H1 (cell line): ENCODE measurements around the gene LIMS1. TPM values are rescaled to one million over a fixed set of nuclear protein-coding genes. Genes with fewer than 3 reads are reported as not detected.
A peak's percentile ranks its signal among the peaks of the same experiment; 100 is the strongest.

ENCODE experiments used
- BCL11A ChIP-seq, 2 experiments: IDR thresholded peaks; one replicate each; pipeline ENCODE4 v1.6.1; 2011; ENCODE audit warnings: low read depth in 2 of 2, low read length in 2 of 2, mild to moderate bottlenecking in 2 of 2
- CBX5 ChIP-seq: fragments of 300-800, 300-1000 bp; sonication (generic); IDR thresholded peaks from 2 replicates; pipeline ENCODE4 v1.7.1; 2016; ENCODE audit warnings: antibody characterized with exemption, low read length, low read depth
- CEBPB ChIP-seq: IDR thresholded peaks from 2 replicates; pipeline ENCODE4 v1.6.1; 2012; ENCODE audit warnings: low read depth, low read length
- CREB1 ChIP-seq: IDR thresholded peaks from 2 replicates; pipeline ENCODE4 v1.6.1; 2012; ENCODE audit warnings: inconsistent platforms
- CTBP2 ChIP-seq: IDR thresholded peaks from 2 replicates; pipeline ENCODE4 v1.7.0; 2011; ENCODE audit warnings: borderline replicate concordance, mild to moderate bottlenecking, moderate library complexity, mixed read lengths, low read length; ENCODE audit not compliant: insufficient read depth, insufficient read length
- EP300 ChIP-seq, 2 experiments: IDR thresholded peaks; 1 replicate in 1 of 2; 2 replicates in 1 of 2; pipeline ENCODE4 v1.6.1; 2011 to 2012; ENCODE audit warnings: low read depth in 2 of 2, low read length in 2 of 2, mild to moderate bottlenecking in 2 of 2, borderline replicate concordance in 1 of 2, inconsistent platforms in 1 of 2, moderate library complexity in 1 of 2
- EZH2 ChIP-seq: fragments of 200-600 bp; sonication (generic); IDR thresholded peaks from 2 replicates; pipeline ENCODE4 v1.7.1; 2012; ENCODE audit warnings: low read depth, mild to moderate bottlenecking, moderate library complexity, low read length, inconsistent platforms; ENCODE audit not compliant: severe bottlenecking
- GTF2F1 ChIP-seq: IDR thresholded peaks from 2 replicates; pipeline ENCODE4 v1.6.1; 2012; ENCODE audit warnings: low read depth, low read length, improper control_type of control experiment, borderline replicate concordance
- HDAC2 ChIP-seq, 2 experiments: fragments of 300-600 bp in 1 of 2; sonication (generic) in 1 of 2; IDR thresholded peaks; 2 replicates each; pipeline ENCODE4 v1.6.1; 2011 to 2012; ENCODE audit warnings: low read depth in 2 of 2, low read length in 2 of 2, mild to moderate bottlenecking in 2 of 2, moderate library complexity in 2 of 2, borderline replicate concordance in 1 of 2, inconsistent platforms in 1 of 2
- HDAC6 ChIP-seq: IDR thresholded peaks from one replicate; pipeline ENCODE4 v1.7.1; 2012; ENCODE audit warnings: low read depth, mild to moderate bottlenecking, inconsistent platforms, low read length, moderate library complexity
- PHF8 ChIP-seq: fragments of 200-600 bp; sonication (generic); conservative IDR thresholded peaks from 2 replicates; pipeline ENCODE4 v1.7.1; 2012; ENCODE audit warnings: low read depth, mild to moderate bottlenecking, inconsistent platforms, low read length, moderate library complexity
- POLR2AphosphoS5 ChIP-seq: IDR thresholded peaks from 2 replicates; pipeline ENCODE4 v1.6.1; 2011; ENCODE audit warnings: low read depth, low read length
- POU5F1 ChIP-seq: IDR thresholded peaks from 2 replicates; pipeline ENCODE4 v1.6.1; 2011; ENCODE audit warnings: low read depth, mild to moderate bottlenecking, low read length, moderate library complexity
- RFX5 ChIP-seq: IDR thresholded peaks from 2 replicates; pipeline ENCODE4 v1.6.1; 2011; ENCODE audit warnings: low read depth, low read length, improper control_type of control experiment, borderline replicate concordance
- RNF2 ChIP-seq: fragments of 200-900, 300-1000 bp; sonication (generic); IDR thresholded peaks from 2 replicates; pipeline ENCODE4 v1.7.1; 2016; ENCODE audit warnings: borderline replicate concordance, low read depth, mild to moderate bottlenecking, antibody characterized with exemption, low read length; ENCODE audit not compliant: poor library complexity, severe bottlenecking; ENCODE audit errors: missing control alignments
- SIRT6 ChIP-seq: IDR thresholded peaks from one replicate; pipeline ENCODE4 v1.7.1; 2012; ENCODE audit warnings: low read length, inconsistent platforms
- SIX5 ChIP-seq: IDR thresholded peaks from 2 replicates; pipeline ENCODE4 v1.6.1; 2011; ENCODE audit warnings: mild to moderate bottlenecking, low read depth, low read length
- SP2 ChIP-seq: IDR thresholded peaks from 2 replicates; pipeline ENCODE4 v1.6.1; 2012; ENCODE audit warnings: mild to moderate bottlenecking, low read length, inconsistent platforms
- SP4 ChIP-seq: IDR thresholded peaks from 2 replicates; pipeline ENCODE4 v1.6.1; 2012; ENCODE audit warnings: low read length, inconsistent platforms
- TCF12 ChIP-seq: IDR thresholded peaks from 2 replicates; pipeline ENCODE4 v1.6.1; 2011; ENCODE audit warnings: low read depth, mild to moderate bottlenecking, low read length
- YY1 ChIP-seq: IDR thresholded peaks from 2 replicates; pipeline ENCODE4 v1.6.1; 2011; ENCODE audit warnings: low read depth, mild to moderate bottlenecking, low read length
- ZNF274 ChIP-seq: IDR thresholded peaks from 2 replicates; pipeline ENCODE4 v1.7.0; 2012; ENCODE audit warnings: low read length, borderline replicate concordance; ENCODE audit errors: extremely low read depth
- polyA plus RNA-seq, 7 experiments: library from polyadenylated mRNA; depleted of rRNA in 3 of 7; stranded (reverse) in 5 of 7; unstranded in 2 of 7; fragments of >200 nt in 5 of 7; fragments of 200-250 nt in 2 of 7; gene quantifications; 1 replicate in 5 of 7; 2 replicates in 1 of 7; 4 replicates in 1 of 7; pipeline versions ENCODE4 v1.2.1 to v1.2.3, GENCODE V29; 2011 to 2013; ENCODE audit warnings: missing spikeins in 2 of 7, mixed read lengths in 2 of 7
- total RNA-seq: library from RNA; stranded (reverse); fragmentation: NEBNext Ultra II Directional; extraction: Animal tissue kit (Norgen Biotek cat#: 25700); gene quantifications from 2 replicates; pipeline ENCODE4 v1.2.1, GENCODE V29; 2021
- TF ChIP-seq, protein P1 (sequence below): IDR thresholded peaks from 2 replicates; pipeline ENCODE4 v1.6.1; 2012; ENCODE audit warnings: inconsistent platforms

LIMS1 gene
- total and polyA plus RNA-seq, 2 of the 8 experiments (the other 6 are each of a cell fraction or from before 2014, with no cell fraction given) = 24.1 to 36.7 TPM

DNA sequence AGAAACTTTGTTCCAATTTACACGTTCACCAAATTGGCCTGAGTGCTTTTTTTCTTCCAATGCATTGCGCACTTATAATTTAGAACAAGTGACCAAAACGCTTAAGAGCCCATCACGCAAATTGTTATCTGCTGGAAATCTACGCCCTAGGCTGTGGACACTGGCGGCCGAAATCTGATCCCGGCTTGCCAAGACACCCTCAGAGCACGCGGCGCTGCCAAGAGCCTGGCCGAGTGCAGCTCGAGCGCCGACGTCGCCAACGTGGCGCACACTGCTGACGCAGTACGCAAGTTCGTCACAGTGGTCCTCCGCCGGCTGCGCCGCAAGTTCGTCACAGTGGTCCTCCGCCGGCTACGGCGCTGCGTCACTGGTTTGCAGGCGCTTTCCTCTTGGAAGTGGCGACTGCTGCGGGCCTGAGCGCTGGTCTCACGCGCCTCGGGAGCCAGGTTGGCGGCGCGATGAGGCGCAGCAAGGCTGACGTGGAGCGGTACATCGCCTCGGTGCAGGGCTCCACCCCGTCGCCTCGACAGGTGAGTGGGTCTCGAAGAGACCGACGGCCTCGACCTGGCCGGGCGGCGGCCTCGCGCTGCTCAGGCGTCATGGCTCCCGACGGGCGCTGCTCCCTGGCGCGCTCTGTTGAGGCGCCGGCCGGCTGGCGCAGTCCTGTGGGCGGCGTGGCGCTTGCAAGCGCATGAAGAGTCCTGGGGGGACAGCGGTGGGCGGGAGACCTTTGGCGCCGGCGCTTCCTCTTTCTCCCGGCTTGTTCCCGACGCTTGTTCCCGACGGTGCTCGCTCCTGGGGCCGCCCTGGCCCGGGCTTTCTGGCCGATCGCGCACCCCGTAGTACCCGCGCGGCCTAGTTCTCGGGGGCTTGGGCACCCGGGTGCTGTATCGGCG, 185.1 kb downstream of the LIMS1 start, which contains the start of gene RANBP2 (continued):
- TF ChIP-seq HDAC6 (no peak), SP2 (no peak), PHF8 (peak; percentile 95), BCL11A (IDR thresholded peaks at IDR 0.05; ENCODE audit: low read depth in 2 of 2, low read length in 2 of 2) (no peak), CTBP2 (no peak), POLR2AphosphoS5 (peak; percentile 93), SIX5 (no peak), RFX5 (no peak), POU5F1 (no peak), CEBPB (no peak), RNF2 (no peak), EZH2 (no peak), CBX5 (no peak), CREB1 (peak; percentile 100), ZNF274 (no peak), GTF2F1 (peak; percentile 86), YY1 (no peak), SIRT6 (no peak), EP300 (IDR thresholded peaks at IDR 0.05; ENCODE audit: borderline replicate concordance in 1 of 2, low read depth in 2 of 2, low read length in 2 of 2) (peak in 1 of 2 experiments; percentile 18; a peak in 1 of 3 replicates), HDAC2 (IDR thresholded peaks at IDR 0.05; ENCODE audit: borderline replicate concordance in 1 of 2, low read depth in 2 of 2, low read length in 2 of 2) (no peak), SP4 (no peak), TCF12 (no peak)
- TF ChIP-seq, protein P1, sequence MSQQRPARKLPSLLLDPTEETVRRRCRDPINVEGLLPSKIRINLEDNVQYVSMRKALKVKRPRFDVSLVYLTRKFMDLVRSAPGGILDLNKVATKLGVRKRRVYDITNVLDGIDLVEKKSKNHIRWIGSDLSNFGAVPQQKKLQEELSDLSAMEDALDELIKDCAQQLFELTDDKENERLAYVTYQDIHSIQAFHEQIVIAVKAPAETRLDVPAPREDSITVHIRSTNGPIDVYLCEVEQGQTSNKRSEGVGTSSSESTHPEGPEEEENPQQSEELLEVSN = peak; percentile 94
